HCT116 (cell line): ENCODE data around the gene SCRN1. TPM values are rescaled to one million over a fixed set of nuclear protein-coding genes. Genes with fewer than 3 reads are reported as not detected.

ENCODE experiments used
- ATAC-seq: fragments of 200-7000 bp; cut with Tn5 transposase; 2 replicates; pipeline ENCODE4 v1.9.1; 2020; ENCODE audit warnings: mild to moderate bottlenecking, moderate library complexity
- BruUV-seq: library from RNA; stranded (reverse); fragments of 400-500 nt; replicated peaks from 2 replicates; lab custom pipeline; 2021; lab: Mats Ljungman, UMichigan
- CTCF ChIA-PET: fragments of 300-600 bp; sonication (Branson Sonifier 250); formaldehyde crosslinking; loops from one replicate; lab custom pipeline; 2021; ENCODE audit warnings: antibody characterized with exemption; lab: Charles Lee
- POLR2A ChIA-PET: fragments of 300-600, 350-600 bp; sonication (Branson Sonifier 250); formaldehyde crosslinking; loops from one replicate; lab custom pipeline; 2021; ENCODE audit warnings: antibody characterized with exemption; lab: Charles Lee
- RAD21 ChIA-PET, 2 experiments: fragments of 300-600 bp; sonication (Branson Sonifier 250); formaldehyde crosslinking; loops; one replicate each; lab custom pipeline; 2023; ENCODE audit warnings: low total read pairs in 2 of 2; ENCODE audit not compliant: uncharacterized antibody in 2 of 2, unreplicated experiment in 2 of 2, low non-redundant PET in 1 of 2; lab: Charles Lee
- DNase-seq: peaks from one replicate; pipeline ENCODE4 v3.0.0-alpha.2; 2010; ENCODE audit warnings: low read depth, low spot score
- H2AFZ ChIP-seq: fragments of 200-600 bp; shearing (Covaris generic), sonication (generic); 2 replicates; pipeline ENCODE4 v1.6.1; 2017; ENCODE audit warnings: low read depth, mixed run types, mixed read lengths, antibody characterized with exemption, low read length; ENCODE audit not compliant: poor library complexity, severe bottlenecking
- H3K27ac ChIP-seq: 2 replicates; pipeline ENCODE4 v1.5.1; 2012; ENCODE audit warnings: low read depth, low read length
- H3K27me3 ChIP-seq: fragments of 200-600 bp; sonication (generic); 2 replicates; pipeline ENCODE4 v1.6.1; 2016; ENCODE audit warnings: mixed run types, low read length, mixed read lengths; ENCODE audit not compliant: insufficient read depth
- H3K36me3 ChIP-seq, 2 experiments: fragments of 200-500 bp in 1 of 2; fragments of 200-600 bp in 1 of 2; sonication (Bioruptor generic) in 1 of 2; sonication (generic) in 1 of 2; 2 replicates each; pipeline versions ENCODE4 v1.5.1 to v1.6.1; 2014 to 2016; ENCODE audit warnings: low read length in 2 of 2, inconsistent platforms in 1 of 2, mixed read lengths in 1 of 2, mixed run types in 1 of 2; ENCODE audit not compliant: insufficient read depth in 2 of 2, control insufficient read depth in 1 of 2
- H3K4me1 ChIP-seq, 2 experiments: fragments of 200-600 bp in 1 of 2; sonication (generic) in 1 of 2; 2 replicates each; pipeline versions ENCODE4 v1.5.1 to v1.6.1; 2012 to 2017; ENCODE audit warnings: low read length in 2 of 2, inconsistent platforms in 1 of 2, mild to moderate bottlenecking in 1 of 2, mixed read lengths in 1 of 2, mixed run types in 1 of 2, moderate library complexity in 1 of 2; ENCODE audit not compliant: insufficient read depth in 2 of 2, control insufficient read depth in 1 of 2
- H3K4me2 ChIP-seq: fragments of 200-600 bp; sonication (generic); 2 replicates; pipeline ENCODE4 v1.6.1; 2017; ENCODE audit warnings: mixed run types, low read length, mixed read lengths
- H3K4me3 ChIP-seq, 2 experiments: fragments of 200-600 bp in 1 of 2; sonication (generic) in 1 of 2; replicated peaks in 1 of 2; 2 replicates each; pipeline ENCODE4 v1.5.1; 2011 to 2016; ENCODE audit warnings: low read length in 2 of 2, control low read depth in 1 of 2, low read depth in 1 of 2, mild to moderate bottlenecking in 1 of 2, mixed read lengths in 1 of 2, mixed run types in 1 of 2
- H3K79me2 ChIP-seq: fragments of 200-600 bp; sonication (generic); 2 replicates; pipeline ENCODE4 v1.6.1; 2017; ENCODE audit warnings: mild to moderate bottlenecking, mixed run types, low read length, moderate library complexity, mixed read lengths; ENCODE audit not compliant: insufficient read depth
- H3K9ac ChIP-seq: fragments of 200-600 bp; sonication (generic); 2 replicates; pipeline ENCODE4 v1.6.1; 2016; ENCODE audit warnings: low read length, mixed read lengths
- H3K9me2 ChIP-seq: fragments of 200-600 bp; sonication (generic), shearing (Covaris generic); 2 replicates; pipeline ENCODE4 v1.6.1; 2017; ENCODE audit warnings: mixed run types, mild to moderate bottlenecking, moderate library complexity; ENCODE audit not compliant: insufficient read depth
- H3K9me3 ChIP-seq, 2 experiments: fragments of 200-500 bp in 1 of 2; fragments of 200-600 bp in 1 of 2; sonication (Bioruptor generic) in 1 of 2; sonication (generic) in 1 of 2; 2 replicates each; pipeline ENCODE4 v1.6.1; 2014 to 2017; ENCODE audit warnings: low read length in 2 of 2, mixed read lengths in 2 of 2, inconsistent platforms in 1 of 2, low read depth in 1 of 2, mild to moderate bottlenecking in 1 of 2, mixed run types in 1 of 2, moderate library complexity in 1 of 2; ENCODE audit not compliant: control insufficient read depth in 1 of 2, insufficient read depth in 1 of 2
- H4K20me1 ChIP-seq: fragments of 200-600 bp; sonication (generic), shearing (Covaris generic); 2 replicates; pipeline ENCODE4 v1.6.1; 2017; ENCODE audit warnings: mixed run types, mild to moderate bottlenecking, moderate library complexity; ENCODE audit not compliant: insufficient read depth
- CBX3 ChIP-seq: IDR thresholded peaks from 2 replicates; pipeline ENCODE4 v1.6.1; 2012; ENCODE audit warnings: low read depth
- CEBPB ChIP-seq: IDR thresholded peaks from 2 replicates; pipeline ENCODE4 v1.6.1; 2012; ENCODE audit warnings: low read depth
- CTCF ChIP-seq, 3 experiments: fragments of 200-600 bp in 1 of 3; sonication (generic) in 1 of 3; IDR thresholded peaks in 2 of 3; conservative IDR thresholded peaks in 1 of 3; 2 replicates each; pipeline ENCODE4 v1.5.1; 2012 to 2017; ENCODE audit warnings: low read depth in 2 of 3, low read length in 2 of 3, antibody characterized with exemption in 1 of 3, borderline replicate concordance in 1 of 3, control low read depth in 1 of 3, mild to moderate bottlenecking in 1 of 3, mixed read lengths in 1 of 3, mixed run types in 1 of 3, moderate library complexity in 1 of 3; ENCODE audit not compliant: insufficient read depth in 1 of 3
- EGR1 ChIP-seq: IDR thresholded peaks from 2 replicates; pipeline ENCODE4 v1.6.1; 2012; ENCODE audit warnings: low read depth
- ELF1 ChIP-seq: IDR thresholded peaks from 2 replicates; pipeline ENCODE4 v1.6.1; 2012; ENCODE audit warnings: low read depth, borderline replicate concordance
- EZH2 ChIP-seq: fragments of 200-600 bp; sonication (generic); IDR thresholded peaks from 2 replicates; pipeline ENCODE4 v1.6.1; 2017; ENCODE audit warnings: antibody characterized with exemption, mixed run types
- EZH2phosphoT487 ChIP-seq: fragments of 200-600 bp; IDR thresholded peaks from 2 replicates; pipeline ENCODE4 v1.6.1; 2018; ENCODE audit warnings: antibody characterized with exemption, borderline replicate concordance
- FOSL1 ChIP-seq: IDR thresholded peaks from 2 replicates; pipeline ENCODE4 v1.6.1; 2012; ENCODE audit warnings: low read depth
- JUND ChIP-seq: IDR thresholded peaks from 2 replicates; pipeline ENCODE4 v1.6.1; 2012
- MAX ChIP-seq: IDR thresholded peaks from 2 replicates; pipeline ENCODE4 v1.6.1; 2012
- POLR2A ChIP-seq: IDR thresholded peaks from 2 replicates; pipeline ENCODE4 v1.7.0; 2011; ENCODE audit warnings: borderline replicate concordance; ENCODE audit not compliant: insufficient read depth, insufficient read length; ENCODE audit errors: extremely low read depth
- POLR2AphosphoS5 ChIP-seq: IDR thresholded peaks from 2 replicates; pipeline ENCODE4 v1.6.1; 2011; ENCODE audit warnings: mild to moderate bottlenecking, low read depth, low read length, moderate library complexity
- RAD21 ChIP-seq: IDR thresholded peaks from 2 replicates; pipeline ENCODE4 v1.6.1; 2012; ENCODE audit warnings: low read depth, mild to moderate bottlenecking
- REST ChIP-seq: IDR thresholded peaks from 2 replicates; pipeline ENCODE4 v1.6.1; 2012; ENCODE audit warnings: low read depth
- SIN3A ChIP-seq: IDR thresholded peaks from 2 replicates; pipeline ENCODE4 v1.6.1; 2012; ENCODE audit warnings: low read depth
- SP1 ChIP-seq: IDR thresholded peaks from 2 replicates; pipeline ENCODE4 v1.6.1; 2012; ENCODE audit warnings: low read depth
- TCF7L2 ChIP-seq: IDR thresholded peaks from 2 replicates; pipeline ENCODE4 v1.7.0; 2011; ENCODE audit warnings: borderline replicate concordance, inconsistent platforms; ENCODE audit not compliant: insufficient read depth, insufficient read length; ENCODE audit errors: extremely low read depth
- YY1 ChIP-seq: IDR thresholded peaks from 2 replicates; pipeline ENCODE4 v1.6.1; 2011; ENCODE audit warnings: low read length, low read depth, moderate library complexity, mild to moderate bottlenecking; ENCODE audit not compliant: insufficient replicate concordance; ENCODE audit errors: extremely low read depth
- ZFX ChIP-seq: fragments of 450-650 bp; IDR thresholded peaks from 2 replicates; pipeline ENCODE4 v1.6.1; 2017
- ZNF274 ChIP-seq: fragments of 200-500 bp; sonication (Bioruptor generic); IDR thresholded peaks from 2 replicates; pipeline ENCODE4 v1.6.1; 2014; ENCODE audit warnings: mild to moderate bottlenecking, low read depth, low read length, inconsistent platforms
- intact Hi-C: fragments of 100-400 bp; cut with micrococcal nuclease; formaldehyde crosslinking; loops from 2 replicates; pipeline ENCODE4 v1.10.0; 2022
- total RNA-seq: library from RNA; stranded (reverse); gene quantifications from one replicate; pipeline ENCODE4 v1.2.1, GENCODE V29; 2021; ENCODE audit not compliant: unreplicated experiment

The SCRN1 gene
- total RNA-seq, 1 experiment from 2014 or later, result 76.8 TPM

- ChIA-PET POLR2A (no interaction called here), CTCF (no interaction called here), RAD21 (no interaction called here)
- H3K9ac ChIP-seq, result no peak overlapping the region
- no peaks in the 10 kb centered on the region for H4K20me1 ChIP-seq
- no peaks in the 10 kb centered on the region for H3K9me2 ChIP-seq
- no peaks in the 10 kb centered on the region for H3K4me1 ChIP-seq
- intact Hi-C loops, result no loop called here
- H2AFZ ChIP-seq, result no peak overlapping the region
- TF ChIP-seq TCF7L2, result no peak
- TF ChIP-seq CEBPB, result no peak
- no peak for TF ChIP-seq FOSL1
- TF ChIP-seq SIN3A, result no peak
- TF ChIP-seq JUND, result no peak
- no peak for TF ChIP-seq REST
- no peak for TF ChIP-seq ELF1
- no peak for TF ChIP-seq MAX
- TF ChIP-seq EGR1, result no peak
- no peak for TF ChIP-seq ZNF274
- no peak for TF ChIP-seq POLR2A
- no peak for TF ChIP-seq POLR2AphosphoS5
- no peak for TF ChIP-seq EZH2phosphoT487
- no peak for TF ChIP-seq CTCF (IDR thresholded peaks at IDR 0.05 in 2 of 3, conservative IDR thresholded peaks at IDR 0.05 in 1 of 3; ENCODE audit: borderline replicate concordance in 1 of 3, insufficient read depth in 1 of 3, low read depth in 2 of 3, low read length in 2 of 3)
- no peak for TF ChIP-seq SP1
- TF ChIP-seq ZFX, result no peak
- TF ChIP-seq EZH2, result no peak
- TF ChIP-seq RAD21, result no peak
- no peak for TF ChIP-seq CBX3
- no peak for TF ChIP-seq YY1
- peaks cover 13 to 29% of the 10 kb centered on the region in 2 experiments; a peak in 3 of 4 replicates for H3K36me3 ChIP-seq
- peaks cover 16% of the 10 kb centered on the region; the same call in 1 of the 2 replicates for H3K79me2 ChIP-seq
- no peaks in the 10 kb centered on the region for H3K9me3 ChIP-seq
- no TSS peak for BruUV-seq
- no peak overlapping the region for H3K27ac ChIP-seq
- no peak overlapping the region for H3K4me2 ChIP-seq
- H3K4me3 ChIP-seq, result no peak overlapping the region
- no peaks in the 10 kb centered on the region for H3K27me3 ChIP-seq
- ATAC-seq (no peak), DNase-seq (no peak)
Measured at GRCh38 chr7:29955075-29955792, 34.4 kb downstream of the SCRN1 start.
